NCI-H2107 (cell line): ENCODE data around the gene PPM1J.

ENCODE experiments used
- DNase-seq: peaks from one replicate; lab custom pipeline; 2025; lab: John Stamatoyannopoulos, UW

PPM1J gene

DNA sequence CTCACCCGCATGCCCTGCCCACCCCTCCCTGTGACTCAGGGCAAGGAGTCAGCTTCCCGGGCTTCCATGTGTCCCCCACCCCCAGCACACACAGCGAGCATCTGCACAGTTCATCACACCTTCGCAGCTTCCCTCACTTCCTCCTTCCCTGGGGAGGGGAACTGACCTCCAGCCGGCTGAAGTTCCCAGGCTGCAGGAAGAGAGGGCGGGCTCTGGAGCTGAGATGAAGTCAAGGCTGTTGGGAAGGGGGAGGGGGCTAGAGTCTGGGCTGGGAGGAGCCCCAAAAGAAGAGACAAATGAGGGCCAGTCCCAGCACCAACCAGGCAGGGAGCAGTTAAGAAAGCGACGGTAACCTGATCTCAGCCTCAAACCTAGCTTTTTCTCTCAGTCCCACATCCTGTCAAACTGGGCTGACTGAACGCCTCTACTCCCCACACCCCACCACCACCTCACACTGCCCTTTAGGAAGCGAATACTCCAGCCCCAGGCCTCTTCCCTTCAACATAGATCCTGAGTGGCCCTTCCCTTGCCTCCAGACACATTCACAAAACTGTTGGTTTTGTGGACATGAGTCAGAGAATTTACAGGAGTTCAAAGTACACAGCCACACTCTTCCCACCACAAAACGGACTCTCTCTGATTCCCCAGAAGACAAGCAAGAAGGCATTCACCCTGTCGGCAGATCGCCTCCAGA is 10.1 kb downstream of the PPM1J start:
- peak; percentile 80 for DNase-seq

DNA sequence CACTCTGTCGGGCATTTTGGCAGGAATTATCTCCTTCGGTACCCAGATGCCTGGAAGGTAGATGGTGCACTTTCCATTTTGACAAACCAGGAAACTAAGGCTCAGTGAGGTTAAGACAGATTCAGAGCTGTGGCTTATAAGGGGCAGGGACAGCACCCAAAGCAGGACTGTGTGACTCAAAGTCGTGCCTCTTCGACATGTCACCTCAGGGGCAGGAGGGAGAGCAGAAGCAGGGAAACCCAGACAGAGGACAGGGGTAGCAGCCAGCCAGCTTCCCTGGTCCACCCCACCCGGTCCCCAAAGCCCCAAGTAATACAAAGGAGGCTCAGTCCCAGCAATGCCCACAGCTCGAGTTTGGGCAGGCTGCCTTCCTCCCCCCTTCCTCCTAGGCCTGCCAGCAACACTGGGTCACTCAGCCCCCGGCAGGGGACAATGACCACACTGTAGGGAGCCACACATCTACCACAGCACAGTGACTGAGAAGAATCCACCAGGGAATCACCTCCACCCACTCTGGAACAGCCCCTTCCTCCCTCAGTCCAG is 10.7 kb downstream of the PPM1J start:
- DNase-seq, result no peak

DNA sequence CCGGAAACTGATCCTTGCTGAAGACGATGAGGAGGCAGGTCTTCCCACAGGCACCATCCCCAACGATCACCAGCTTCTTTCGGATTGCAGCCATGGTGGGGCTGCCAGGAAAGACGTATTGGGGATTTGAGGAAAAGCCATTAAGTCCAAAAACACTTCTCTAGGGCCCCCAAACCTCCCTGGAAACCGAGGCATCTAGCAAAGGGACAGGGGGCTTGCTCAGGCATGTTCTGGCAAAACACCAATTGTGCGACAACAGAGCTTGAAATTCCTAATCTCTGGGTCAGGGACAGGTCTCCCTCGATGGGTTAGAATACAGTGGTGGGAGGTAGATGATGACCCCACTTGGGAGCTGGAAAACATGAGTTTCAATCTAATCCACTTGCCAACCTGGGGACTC is 11.4 kb downstream of the PPM1J start:
- no peak for DNase-seq

DNA sequence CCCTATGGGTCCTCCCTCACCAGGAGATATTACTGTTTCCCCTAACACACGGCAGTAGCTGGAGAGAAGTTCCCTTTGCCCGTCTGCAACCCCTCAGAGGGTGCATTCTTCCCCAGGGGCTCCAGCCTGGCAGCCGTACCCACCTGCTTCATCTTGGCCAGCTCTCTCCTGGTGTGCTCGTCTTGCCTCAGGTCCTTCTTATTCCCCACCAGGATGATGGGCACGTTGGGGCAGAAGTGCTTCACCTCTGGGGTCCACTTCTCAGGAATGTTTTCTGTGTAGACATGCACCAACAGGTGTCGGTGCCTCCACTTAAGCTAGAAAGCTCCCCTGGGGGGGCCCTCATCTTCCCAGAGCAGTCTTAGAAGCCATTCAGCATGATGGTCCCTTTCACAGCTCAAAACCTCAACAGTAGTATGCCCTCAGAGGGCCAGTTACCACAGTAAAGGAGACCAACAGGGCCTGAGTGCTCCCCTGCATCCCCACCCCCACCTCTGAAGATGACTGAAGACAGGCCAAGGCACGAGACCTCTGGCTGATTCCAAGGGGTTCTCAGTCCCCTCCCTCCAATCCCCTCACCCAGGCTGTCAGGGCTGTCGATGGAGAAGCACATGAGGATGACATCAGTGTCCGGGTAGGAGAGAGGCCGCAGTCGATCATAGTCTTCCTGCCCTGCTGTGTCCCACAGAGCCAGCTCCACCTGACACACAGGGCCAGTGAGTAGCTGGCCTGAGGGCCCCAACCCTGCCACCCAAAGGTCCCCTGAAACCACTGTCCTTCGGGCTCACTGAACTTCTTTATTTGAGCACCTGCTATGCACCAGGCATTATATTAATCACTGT is 12.5 kb downstream of the PPM1J start:
- no peak for DNase-seq

DNA sequence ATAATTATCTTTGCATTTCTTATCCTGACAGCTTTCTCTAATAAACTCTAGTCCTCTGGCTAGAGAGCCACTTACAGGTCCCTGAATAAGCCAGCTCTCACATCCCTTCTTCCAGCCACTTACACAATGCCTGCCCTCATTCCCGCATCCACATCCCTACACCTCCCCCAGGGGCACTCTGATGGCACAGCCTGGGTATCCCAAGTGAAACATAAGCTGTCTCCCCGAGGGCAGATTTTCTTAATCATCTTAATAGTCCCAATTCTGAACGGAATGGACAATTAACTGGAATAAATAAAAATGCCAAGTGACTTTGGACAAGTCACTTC is 13.1 kb downstream of the PPM1J start:
- no peak for DNase-seq

DNA sequence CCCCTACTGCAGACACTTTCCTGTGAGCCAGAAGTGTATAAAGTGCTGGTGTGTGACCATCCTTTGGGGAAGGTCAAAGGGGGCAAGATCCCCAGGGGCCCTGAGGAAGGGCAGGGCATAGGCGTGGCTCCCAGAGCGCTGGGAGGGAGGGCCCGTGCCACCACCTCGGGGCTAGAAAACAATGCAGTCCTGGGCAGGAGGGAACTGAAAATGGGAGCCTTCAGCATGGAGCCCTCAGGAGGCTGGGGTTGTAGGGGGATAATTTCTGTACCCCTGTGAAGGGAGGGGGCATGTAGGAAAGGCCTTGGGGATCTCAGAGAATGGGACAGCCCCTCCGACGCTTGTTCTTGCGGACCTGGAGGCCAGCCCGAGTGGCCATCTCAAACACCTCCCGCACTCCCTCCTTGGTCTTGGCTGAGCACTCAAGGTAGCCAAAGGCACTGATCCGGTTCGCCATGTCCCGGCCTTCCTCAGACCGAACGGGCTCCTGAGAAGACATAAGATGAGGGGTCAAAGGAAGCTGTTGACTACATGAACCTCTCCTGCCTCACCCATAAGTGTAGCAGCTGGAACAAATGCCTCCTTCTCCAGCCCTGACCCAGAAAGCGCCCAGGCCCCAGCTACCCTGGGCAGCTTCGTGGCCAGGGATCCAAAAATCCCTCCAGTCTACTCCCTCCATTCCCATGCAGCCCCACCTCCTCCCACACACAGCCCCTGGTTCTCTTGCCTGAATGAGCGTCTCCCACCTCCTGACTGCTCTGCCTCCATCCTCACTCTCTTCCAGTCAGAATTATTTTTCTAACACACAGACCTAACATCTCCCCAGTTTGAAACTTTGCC is 13.7 kb downstream of the PPM1J start:
- no peak for DNase-seq

DNA sequence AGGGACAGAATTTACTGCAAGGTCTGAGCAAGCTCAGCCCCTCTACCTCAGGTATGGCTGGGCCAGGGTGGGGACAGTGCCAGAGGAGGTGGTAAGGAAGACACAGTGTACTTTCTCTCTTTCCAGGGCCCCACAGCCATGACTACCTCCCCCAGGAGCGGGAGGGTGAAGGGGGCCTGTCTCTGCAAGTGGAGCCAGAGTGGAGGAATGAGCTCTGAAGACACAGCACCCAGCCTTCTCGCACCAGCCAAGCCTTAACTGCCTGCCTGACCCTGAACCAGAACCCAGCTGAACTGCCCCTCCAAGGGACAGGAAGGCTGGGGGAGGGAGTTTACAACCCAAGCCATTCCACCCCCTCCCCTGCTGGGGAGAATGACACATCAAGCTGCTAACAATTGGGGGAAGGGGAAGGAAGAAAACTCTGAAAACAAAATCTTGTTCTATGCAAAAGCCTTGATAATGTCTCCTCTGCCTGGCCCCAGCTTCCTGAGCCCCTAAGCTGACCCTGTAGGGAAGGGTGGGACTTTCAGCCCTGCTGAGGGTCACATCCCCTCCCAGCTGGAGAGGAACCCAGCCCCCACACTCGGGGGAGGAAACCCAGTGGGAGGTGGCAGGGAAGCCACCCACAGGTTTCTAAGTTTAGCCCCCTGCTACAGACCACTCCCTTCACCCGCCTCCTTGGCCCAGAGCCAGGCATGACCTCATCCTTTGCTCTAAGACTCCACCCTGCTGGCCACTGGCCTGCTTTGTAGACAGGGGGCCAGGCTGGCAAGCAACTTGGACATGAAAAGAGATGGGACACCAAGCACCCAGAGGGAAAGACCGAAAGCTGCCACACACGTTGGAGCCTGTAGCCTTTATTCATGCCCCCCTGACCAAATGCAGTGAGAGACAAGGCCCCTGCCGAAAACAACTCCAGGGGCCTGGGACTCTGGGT is 14.6 kb downstream of the PPM1J start:
- DNase-seq, result peak; percentile 50

DNA sequence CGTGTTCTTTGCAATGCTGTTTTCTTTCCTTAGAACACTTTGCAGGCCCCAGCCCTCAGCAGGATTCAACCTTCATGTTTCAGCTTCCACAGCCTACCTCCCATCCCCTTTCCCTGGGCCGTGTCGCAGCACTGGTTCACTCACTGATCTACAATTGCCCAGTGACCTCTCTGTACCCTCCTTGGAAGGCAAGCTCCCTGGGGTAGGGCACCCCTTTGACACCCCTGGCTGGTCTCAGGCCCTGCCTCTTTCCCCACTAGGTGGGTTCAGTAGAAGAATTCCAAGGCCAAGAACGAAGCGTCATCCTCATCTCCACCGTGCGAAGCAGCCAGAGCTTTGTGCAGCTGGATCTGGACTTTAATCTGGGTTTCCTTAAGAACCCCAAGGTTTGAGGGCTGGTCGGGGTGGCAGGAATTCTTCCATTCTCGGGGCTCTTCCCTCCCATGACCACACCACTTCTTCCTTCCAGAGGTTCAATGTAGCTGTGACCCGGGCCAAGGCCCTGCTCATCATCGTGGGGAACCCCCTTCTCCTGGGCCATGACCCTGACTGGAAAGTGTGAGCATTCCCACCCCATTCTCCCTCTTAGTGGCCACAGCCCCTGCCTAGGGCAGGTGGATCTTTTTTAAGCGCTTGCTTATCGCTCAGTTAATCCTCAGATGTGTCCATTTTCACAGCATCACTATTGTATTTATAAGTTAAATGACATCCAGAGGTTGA is 15.5 kb downstream of the PPM1J start:
- DNase-seq, result no peak

DNA sequence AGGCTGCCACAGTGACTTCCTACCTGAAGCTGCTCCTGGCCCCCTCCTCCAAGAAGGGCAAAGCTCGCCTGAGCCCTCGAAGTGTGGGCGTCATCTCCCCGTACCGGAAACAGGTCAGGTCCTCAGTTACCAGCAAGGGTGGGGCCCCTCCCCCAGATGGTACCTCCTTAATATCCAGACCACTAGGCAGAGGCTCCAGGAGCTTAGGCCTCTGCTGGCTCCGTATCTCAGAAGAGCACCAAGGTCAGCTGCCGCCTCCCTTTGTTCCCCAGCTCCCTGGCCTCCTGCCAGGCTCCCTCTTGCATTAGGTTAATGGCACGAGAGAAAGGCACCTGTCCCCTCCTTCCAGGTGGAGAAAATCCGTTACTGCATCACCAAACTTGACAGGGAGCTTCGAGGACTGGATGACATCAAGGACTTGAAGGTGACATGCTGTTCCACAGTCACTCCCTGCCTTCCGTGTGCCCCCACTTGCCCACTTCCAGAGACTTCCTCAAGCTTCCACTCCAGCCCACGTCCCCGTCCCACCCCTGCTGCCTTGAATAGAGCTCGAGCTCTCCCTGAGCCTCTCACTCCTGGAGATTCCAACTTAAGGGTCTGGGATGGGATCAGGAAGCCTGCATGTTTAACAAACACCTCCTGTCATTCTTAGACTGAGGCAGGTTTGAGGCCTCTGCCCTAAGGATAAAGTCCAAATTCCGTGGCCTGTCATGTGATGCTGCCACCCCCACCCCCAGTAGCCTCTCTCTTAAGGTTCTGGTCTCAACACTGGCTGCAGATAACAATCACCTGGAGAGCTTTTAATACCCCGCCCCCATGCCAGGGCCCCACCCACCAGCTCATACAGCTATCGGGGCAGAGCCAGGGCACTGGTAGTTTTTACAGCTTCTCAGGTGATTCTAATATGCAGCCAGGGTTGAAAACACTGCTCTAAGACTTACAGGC is 16.5 kb downstream of the PPM1J start:
- DNase-seq, result peak; percentile 86

DNA sequence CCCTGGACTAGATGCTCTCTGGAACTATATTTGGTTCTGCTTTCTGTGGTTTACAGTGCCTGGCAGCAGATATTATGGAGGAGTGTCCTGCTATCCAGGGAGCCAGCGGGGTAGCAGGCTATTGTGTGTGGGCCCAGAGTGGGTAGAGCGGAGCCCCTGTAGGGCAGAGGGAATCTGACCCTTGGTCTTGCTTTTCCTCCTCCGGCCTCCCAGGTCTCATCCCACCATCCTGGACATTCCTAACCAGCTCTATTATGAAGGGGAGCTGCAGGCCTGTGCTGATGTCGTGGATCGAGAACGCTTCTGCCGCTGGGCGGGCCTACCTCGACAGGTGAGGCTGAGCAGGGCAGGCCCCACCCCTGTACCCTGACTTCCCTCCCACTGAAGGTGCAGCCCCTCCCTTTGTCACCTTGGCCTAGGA is 17.3 kb downstream of the PPM1J start:
- DNase-seq, result no peak

DNA sequence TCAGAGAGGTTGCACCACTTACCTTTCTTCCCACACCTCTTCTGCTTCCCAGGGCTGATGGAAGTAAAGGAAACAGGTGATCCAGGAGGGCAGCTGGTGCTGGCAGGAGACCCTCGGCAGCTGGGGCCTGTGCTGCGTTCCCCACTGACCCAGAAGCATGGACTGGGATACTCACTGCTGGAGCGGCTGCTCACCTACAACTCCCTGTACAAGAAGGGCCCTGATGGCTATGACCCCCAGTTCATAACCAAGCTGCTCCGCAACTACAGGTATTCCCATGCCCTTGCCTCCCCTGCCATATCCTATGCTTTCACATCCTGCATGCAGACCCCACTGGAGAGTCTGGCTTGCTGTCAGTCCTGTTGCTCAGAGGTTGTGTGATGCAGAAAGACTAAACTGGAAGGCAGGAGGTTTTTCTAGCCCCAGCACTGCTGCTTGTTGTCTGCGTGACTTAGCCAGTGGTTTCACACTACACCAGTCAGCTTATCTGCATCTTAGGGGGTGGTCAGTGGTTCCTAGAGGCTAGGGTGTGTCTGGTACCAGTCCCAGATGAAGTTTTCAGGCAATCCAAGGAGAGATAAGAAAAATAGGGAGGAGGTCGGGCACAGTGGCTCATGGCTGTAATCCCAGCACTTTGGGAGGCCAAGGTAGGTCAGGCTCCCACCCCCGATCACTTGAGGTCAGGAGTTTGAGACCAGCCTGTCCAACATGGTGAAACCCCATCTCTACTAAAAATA is 18.4 kb downstream of the PPM1J start:
- no peak for DNase-seq

DNA sequence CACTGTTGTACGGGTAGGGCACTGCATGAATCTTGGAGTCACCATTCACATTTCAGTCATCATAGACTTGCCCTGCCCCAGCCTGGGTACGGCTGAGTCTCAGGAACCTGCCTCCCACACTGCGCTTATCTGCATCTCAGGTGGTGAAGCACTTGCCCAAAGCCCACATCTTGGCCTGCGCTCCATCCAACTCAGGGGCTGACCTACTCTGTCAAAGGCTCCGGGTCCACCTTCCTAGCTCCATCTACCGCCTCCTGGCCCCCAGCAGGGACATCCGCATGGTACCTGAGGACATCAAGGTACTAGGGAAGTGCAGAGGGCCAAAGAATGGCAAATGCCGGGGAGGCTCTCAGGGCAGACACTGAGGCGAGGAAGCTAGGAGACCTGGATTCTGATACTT is 19.9 kb downstream of the PPM1J start:
- no peak for DNase-seq

DNA sequence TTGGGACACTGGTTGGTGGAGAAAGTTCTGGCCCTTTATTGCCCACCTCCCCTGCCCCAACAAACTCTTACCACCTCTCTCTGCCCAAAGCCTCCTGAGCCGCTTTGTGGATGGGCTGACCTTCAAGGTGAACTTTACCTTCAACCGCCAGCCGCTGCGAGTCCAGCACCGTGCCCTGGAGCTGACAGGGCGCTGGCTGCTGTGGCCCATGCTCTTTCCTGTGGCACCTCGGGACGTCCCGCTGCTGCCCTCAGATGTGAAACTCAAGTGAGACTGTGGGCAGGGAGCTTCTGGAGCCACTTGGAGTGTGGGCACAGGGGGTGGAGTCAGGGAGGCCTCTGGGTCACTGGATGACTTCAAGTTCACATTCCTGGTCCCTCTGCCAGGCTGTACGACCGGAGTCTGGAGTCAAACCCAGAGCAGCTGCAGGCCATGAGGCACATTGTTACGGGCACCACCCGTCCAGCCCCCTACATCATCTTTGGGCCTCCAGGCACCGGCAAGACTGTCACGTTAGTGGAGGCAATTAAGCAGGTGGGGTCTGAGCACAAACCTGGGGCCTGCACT is 20.7 kb downstream of the PPM1J start:
- no peak for DNase-seq

DNA sequence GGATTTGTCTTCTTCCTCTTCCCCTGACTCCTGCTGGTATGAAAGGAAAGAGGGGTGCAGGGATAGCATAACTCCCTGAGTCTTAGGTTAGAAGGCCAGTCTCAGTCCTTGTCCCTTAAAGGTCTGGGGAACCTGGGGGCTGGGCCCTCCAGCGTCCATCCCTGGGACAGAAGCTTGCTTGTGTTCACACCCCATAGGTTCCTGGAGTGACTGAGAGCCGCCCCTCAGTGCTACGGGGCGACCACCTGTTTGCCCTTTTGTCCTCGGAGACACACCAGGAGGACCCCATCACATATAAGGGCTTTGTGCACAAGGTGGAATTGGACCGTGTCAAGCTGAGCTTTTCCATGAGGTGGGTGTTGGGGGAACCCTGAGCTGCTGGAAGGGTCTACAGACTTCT is 21.3 kb downstream of the PPM1J start:
- DNase-seq, result no peak

DNA sequence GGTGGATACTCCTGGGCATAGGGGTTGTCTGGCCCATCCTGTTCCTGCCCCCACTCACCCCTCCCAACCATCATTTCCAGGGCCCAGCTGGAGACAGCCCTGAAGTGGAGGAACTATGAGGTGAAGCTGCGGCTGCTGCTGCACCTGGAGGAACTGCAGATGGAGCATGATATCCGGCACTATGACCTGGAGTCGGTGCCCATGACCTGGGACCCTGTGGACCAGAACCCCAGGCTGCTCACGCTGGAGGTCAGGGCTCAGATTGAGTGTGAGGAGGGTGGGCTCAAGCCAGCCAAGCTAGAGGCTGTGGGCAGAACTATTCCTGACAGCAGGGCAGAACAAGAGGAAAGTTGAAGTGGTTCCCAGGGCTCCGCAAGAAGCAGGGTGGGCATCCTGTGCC is 22.5 kb downstream of the PPM1J start:
- no peak for DNase-seq

DNA sequence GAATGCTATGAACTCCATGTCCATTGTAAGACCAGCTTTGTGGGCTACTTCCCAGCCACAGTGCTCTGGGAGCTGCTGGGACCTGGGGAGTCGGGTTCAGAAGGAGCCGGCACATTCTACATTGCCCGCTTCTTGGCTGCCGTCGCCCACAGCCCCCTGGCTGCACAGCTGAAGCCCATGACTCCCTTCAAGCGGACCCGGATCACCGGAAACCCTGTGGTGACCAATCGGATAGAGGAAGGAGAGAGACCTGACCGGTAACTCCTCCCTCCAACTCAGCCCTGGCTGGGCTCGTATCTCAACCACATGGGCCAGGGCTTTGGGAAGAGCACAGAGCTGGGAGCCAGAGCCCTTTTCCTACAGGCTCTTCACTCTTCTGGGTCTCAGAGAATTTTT is 25.3 kb downstream of the PPM1J start:
- DNase-seq, result no peak

DNA sequence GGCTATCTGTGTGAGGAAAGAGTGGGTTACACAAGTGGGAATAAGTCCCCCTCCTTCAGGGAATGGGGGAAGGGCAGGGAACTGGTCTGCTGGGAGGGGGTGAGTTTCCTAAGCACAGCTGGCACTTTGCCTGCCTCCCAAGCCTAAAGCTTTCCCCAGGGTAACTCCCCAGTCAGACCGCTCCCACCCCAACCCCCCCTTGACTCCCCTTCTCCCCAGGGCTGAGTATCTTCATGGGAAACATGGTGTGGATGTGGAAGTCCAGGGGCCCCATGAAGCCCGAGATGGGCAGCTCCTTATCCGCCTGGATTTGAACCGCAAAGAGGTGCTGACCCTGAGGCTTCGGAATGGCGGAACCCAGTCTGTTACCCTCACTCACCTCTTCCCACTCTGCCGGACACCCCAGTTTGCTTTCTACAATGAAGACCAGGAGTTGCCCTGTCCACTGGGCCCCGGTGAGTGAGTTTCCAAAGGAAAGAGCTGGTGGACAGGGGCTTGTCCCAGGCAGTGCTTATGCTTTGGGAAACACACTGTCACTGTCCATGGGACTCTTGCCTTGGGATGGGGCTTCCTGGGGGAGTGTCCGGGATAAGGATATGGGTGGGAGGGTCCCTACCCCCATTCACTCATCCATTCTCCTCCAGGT is 25.8 kb downstream of the PPM1J start:
- no peak for DNase-seq

DNA sequence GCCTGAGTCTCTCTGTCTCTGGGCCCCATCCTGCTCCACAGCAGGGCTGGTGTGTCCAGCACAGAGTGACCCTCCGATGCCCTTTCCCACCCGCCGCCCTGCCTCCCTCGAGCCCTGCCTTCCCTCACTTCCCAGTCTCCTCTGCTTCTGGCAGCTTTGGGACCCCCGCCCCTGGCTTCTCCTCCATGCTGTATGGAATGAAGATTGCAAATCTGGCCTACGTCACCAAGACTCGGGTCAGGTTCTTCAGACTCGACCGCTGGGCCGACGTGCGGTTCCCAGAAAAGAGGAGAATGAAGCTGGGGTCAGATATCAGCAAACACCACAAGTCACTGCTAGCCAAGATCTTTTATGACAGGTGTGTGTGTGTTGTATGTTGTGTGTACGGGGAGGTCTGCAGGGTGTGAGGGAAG is 26.3 kb downstream of the PPM1J start:
- no peak for DNase-seq
